Measurements from ENCODE around the gene ELL2.

DNA sequence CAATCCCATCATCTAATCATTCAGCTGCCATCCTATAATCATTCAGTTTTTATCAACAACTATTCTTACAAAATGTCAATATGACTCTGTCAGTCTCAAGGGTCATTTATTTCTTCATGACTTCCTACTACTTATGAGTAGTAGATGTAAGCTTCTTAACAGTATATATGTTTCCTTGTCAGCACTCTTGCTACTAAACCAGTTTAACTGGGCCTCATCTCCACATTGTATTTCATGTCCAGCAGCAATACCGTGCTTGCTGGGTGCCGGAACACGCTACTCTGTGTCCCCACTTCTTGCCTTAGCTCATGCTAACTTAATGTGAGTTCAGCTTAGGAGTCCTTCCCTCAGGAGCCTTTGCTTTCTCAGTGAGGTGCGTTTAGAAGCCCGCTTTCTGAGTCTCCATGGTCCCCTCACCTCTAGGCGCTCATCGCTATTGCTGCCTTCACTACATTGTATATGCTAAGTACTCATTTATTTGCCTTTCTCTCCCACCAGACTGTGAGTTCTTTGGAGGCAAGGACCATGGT lies 32.9 kb downstream of the ELL2 start:
- TF ChIP-seq, protein P1, sequence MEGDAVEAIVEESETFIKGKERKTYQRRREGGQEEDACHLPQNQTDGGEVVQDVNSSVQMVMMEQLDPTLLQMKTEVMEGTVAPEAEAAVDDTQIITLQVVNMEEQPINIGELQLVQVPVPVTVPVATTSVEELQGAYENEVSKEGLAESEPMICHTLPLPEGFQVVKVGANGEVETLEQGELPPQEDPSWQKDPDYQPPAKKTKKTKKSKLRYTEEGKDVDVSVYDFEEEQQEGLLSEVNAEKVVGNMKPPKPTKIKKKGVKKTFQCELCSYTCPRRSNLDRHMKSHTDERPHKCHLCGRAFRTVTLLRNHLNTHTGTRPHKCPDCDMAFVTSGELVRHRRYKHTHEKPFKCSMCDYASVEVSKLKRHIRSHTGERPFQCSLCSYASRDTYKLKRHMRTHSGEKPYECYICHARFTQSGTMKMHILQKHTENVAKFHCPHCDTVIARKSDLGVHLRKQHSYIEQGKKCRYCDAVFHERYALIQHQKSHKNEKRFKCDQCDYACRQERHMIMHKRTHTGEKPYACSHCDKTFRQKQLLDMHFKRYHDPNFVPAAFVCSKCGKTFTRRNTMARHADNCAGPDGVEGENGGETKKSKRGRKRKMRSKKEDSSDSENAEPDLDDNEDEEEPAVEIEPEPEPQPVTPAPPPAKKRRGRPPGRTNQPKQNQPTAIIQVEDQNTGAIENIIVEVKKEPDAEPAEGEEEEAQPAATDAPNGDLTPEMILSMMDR (conservative IDR thresholded peaks at IDR 0.05 in 1 of 2, IDR thresholded peaks at IDR 0.05 in 1 of 2; ENCODE audit: low read depth in 1 of 2, low read length in 2 of 2), result no peak
- no peak for TF ChIP-seq EZH2 (IDR thresholded peaks at IDR 0.05; ENCODE audit: low read length, missing control alignments)

Measured in fibroblast of lung (primary cell).